ENCODE data around the gene SCRN2.

Gene SCRN2

GRCh38 chr17:47844814-47845715 lies 4.0 kb upstream of the SCRN2 start:
- H3K4me3 ChIP-seq (ENCODE audit: low read depth, low read length), result no peak overlapping the region
- DNase-seq (ENCODE audit: low read depth), result no peak
- TF ChIP-seq CTCF (IDR thresholded peaks at IDR 0.05; ENCODE audit: insufficient read depth, low read depth, low read length, missing control alignments), result peak; percentile 17

GRCh38 chr17:47844227-47844626 lies 3.2 kb upstream of the SCRN2 start:
- no peak for DNase-seq (ENCODE audit: low read depth)
- no peak for TF ChIP-seq CTCF (IDR thresholded peaks at IDR 0.05; ENCODE audit: insufficient read depth, low read depth, low read length, missing control alignments)
- H3K4me3 ChIP-seq (ENCODE audit: low read depth, low read length), result no peak overlapping the region

DNA sequence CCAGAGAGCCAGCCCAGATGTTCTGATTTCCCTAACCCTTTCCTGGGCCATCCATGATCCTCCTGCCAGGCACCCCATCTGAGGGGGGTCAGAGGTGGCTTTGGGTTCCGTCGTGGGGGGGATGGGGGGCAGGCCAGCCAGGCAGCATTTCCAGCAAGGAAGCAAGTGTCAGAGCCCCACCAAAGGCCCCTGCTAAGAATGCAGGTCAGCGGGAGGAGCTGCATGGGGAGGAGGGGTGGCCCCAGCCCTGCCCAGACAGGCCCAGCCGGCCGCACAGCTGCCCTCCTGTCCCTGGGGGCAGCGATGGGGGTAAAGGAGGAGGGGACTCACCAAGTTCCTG lies 2.3 kb upstream of the SCRN2 start:
- H3K4me3 ChIP-seq (ENCODE audit: low read depth, low read length), result no peak overlapping the region
- no peak for DNase-seq (ENCODE audit: low read depth)
- no peak for TF ChIP-seq CTCF (IDR thresholded peaks at IDR 0.05; ENCODE audit: insufficient read depth, low read depth, low read length, missing control alignments)

GRCh38 chr17:47841488-47842291 lies 617 bp upstream of the SCRN2 start:
- no peak for TF ChIP-seq CTCF (IDR thresholded peaks at IDR 0.05; ENCODE audit: insufficient read depth, low read depth, low read length, missing control alignments)
- DNase-seq (ENCODE audit: low read depth), result no peak
- peak overlapping the region; percentile 95; the same call in 1 of the 2 replicates for H3K4me3 ChIP-seq (ENCODE audit: low read depth, low read length)

- no peak for TF ChIP-seq CTCF (IDR thresholded peaks at IDR 0.05; ENCODE audit: insufficient read depth, low read depth, low read length, missing control alignments)
- peak overlapping the region; percentile 95 for H3K4me3 ChIP-seq (ENCODE audit: low read depth, low read length)
- no peak for DNase-seq (ENCODE audit: low read depth)
These were observed 902 bp downstream of the SCRN2 start for GRCh38 chr17:47840001-47840741.

GRCh38 chr17:47839071-47839470 lies 2.0 kb downstream of the SCRN2 start:
- H3K4me3 ChIP-seq (ENCODE audit: low read depth, low read length), result no peak overlapping the region
- no peak for DNase-seq (ENCODE audit: low read depth)
- no peak for TF ChIP-seq CTCF (IDR thresholded peaks at IDR 0.05; ENCODE audit: insufficient read depth, low read depth, low read length, missing control alignments)

All from GM12865 (cell line).